GM12801 (cell line): ENCODE data around the gene SRGAP3.

ENCODE experiments used
- CTCF ChIP-seq: IDR thresholded peaks from one replicate; pipeline ENCODE4 v1.5.1; 2011; ENCODE audit warnings: control low read depth; ENCODE audit not compliant: insufficient read length; ENCODE audit errors: extremely low read depth

SRGAP3 gene

GRCh38 chr3:9170851-9171160 lies 78.6 kb downstream of the SRGAP3 start:
- no peak for TF ChIP-seq CTCF

- no peak for TF ChIP-seq CTCF
Observed at GRCh38 chr3:9169956-9170850, 79.2 kb downstream of the SRGAP3 start.

- TF ChIP-seq CTCF: no peak
Observed at GRCh38 chr3:9169326-9169725, 80.1 kb downstream of the SRGAP3 start.

GRCh38 chr3:9168241-9168741 lies 81.2 kb downstream of the SRGAP3 start:
- TF ChIP-seq CTCF: no peak

- no peak for TF ChIP-seq CTCF
Observed at GRCh38 chr3:9167222-9167621, 82.2 kb downstream of the SRGAP3 start.

GRCh38 chr3:9165421-9165820 lies 84.0 kb downstream of the SRGAP3 start:
- TF ChIP-seq CTCF: no peak

- no peak for TF ChIP-seq CTCF
Observed at GRCh38 chr3:9163289-9163688, 86.2 kb downstream of the SRGAP3 start.
